GM21737 (cell line): ENCODE data around the gene SLC25A34.

Source experiments
- ATAC-seq: cut with Tn5 transposase; IDR thresholded peaks from one replicate; pipeline ENCODE4 v1.9.1; 2021; ENCODE audit warnings: mild to moderate bottlenecking, moderate library complexity; ENCODE audit not compliant: unreplicated experiment

The SLC25A34 gene

DNA sequence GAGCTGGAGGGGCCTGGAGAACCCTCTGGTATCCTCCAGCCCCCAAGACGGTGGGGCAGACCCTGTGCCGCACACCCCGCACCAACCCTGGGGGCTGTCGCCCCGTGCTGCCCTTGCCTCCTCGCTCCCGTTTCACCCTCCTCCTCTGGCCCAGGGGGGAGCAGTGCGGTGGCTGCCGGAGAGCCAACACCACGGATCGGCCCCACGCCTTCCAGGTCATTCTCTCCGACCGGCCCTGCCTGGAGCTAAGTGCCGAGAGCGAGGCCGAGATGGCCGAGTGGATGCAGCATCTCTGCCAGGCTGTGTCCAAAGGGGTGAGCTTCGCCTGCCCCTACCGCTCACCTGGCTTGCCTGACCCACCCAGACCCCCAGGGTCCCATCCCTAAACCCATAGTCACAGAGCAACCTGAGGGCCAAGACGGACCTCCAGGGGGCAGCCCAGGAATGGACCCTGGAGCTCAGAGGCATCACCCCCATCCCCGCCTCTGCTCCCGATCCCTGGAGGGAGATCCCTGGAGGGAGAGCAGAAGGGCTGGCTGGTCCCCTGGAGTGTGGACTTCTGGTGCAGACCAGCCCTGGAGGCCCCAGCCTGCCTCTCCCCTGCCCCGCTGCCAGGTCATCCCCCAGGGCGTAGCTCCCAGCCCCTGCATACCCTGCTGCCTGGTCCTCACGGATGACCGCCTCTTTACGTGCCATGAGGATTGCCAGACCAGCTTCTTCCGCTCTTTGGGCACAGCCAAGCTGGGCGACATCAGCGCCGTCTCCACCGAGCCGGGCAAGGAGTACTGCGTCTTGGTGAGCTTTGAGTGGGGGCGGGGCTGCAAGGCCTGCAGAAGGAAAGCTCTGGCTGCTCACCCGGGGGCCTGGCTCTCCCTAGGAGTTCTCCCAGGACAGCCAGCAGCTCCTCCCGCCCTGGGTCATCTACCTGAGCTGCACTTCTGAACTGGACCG, 4.0 kb upstream of the SLC25A34 start:
- ATAC-seq: no peak

DNA sequence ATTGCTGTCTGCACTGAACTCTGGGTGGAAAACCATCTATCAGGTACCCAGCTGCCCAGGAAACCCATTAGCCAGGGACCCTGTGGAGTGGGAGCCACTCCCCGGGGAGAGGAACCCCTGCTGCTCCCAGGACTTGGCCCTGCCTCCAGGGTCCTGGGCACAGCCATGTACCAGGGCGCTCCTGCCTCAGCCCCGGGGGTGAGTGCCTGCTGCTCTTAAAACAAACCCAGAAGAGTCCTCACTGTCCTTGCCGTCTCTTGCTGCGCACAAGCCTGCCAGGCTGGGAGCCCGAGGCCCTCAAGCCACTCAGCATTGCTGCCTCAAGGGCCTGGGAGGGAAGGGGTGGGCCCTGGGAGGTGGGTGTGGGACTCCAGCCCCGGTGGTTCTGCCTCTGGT, 3.4 kb upstream of the SLC25A34 start:
- ATAC-seq: no peak

DNA sequence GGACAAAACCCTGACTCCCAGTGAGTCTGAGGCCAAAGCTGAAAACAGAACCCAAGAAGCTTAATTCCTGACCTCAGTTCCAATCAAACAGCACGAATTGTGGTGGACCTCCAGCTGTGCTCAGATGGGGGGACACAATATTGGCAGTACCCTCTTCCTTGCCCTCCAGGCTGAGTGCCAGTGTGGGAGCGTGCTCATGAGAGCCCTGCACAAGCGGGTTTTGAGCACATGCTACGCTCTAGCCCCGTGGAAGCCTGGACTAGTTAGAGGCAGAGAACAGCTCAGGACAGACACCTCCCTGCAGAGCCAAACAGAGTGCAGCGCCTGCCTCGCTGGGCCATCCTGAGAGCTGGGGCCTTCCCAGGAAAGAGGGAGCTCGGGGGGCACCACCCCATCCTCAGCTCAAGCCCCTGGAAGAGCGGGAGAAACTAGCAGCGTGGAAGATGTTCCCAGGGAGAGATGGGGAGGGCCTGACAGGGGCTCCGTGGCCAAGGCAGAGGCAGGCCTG, 2.8 kb upstream of the SLC25A34 start:
- no peak for ATAC-seq

DNA sequence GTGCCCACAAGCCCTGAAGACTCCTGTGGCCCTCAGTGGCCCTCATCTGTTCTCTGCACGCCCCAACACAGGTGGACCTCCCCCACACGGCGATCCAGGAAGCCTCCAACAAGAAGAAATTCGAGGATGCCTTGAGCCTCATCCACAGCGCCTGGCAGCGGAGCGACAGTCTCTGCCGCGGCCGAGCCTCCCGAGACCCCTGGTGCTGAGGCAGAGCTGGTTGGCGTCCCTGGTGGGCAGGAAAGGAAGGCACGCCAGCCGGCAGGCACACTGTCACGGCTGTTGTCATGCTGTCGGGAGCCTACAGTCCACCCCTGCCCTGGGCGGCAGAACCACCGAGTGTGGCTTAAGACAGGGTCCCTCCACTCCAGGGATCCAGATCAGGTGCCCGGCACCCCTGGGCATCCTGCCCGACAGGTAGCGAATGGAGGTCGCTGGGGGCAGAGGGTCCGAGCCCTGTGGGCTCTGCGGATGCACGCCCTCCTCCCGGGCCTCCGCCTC, 2.3 kb upstream of the SLC25A34 start:
- no peak for ATAC-seq

DNA sequence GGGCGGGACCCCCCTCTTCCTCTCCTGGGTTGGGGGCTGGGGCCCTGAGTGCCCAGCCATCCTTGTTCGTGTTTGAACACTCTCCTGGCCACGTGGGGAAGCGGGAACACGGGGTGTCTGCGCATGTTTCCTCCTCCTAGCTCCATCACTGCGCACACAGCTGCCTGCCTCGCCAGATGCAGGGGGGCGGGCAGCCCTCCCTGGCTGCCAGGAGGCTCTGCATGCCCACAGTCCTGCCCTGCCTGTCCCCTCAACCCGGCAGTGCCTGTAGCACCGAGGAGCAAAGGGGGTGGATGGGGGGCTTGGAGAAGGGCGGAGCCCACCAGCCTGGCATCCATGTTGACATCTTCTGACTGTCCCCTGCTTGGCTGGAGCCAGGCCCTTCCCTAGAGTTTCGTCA, 1.8 kb upstream of the SLC25A34 start:
- no peak for ATAC-seq

DNA sequence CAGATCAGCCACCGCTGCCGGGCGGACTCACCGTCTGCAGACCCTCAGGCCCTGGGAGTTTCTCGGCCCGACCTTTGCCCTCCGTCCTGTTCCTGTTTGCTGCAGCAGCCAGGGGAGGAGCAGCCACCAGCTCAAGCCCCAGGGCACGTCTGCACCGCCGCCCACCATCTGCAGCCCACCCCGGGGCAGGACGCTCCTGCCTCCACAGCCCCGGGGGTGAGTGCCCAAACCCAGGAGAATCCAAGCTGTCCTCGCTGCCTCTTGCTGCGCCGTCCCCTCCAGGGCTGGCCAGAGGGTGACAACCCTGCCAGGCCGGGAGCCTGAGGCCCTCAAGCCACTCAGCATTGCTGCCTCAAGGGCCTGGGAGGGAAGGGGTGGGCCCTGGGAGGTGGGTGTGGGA, 1.2 kb upstream of the SLC25A34 start:
- no peak for ATAC-seq

DNA sequence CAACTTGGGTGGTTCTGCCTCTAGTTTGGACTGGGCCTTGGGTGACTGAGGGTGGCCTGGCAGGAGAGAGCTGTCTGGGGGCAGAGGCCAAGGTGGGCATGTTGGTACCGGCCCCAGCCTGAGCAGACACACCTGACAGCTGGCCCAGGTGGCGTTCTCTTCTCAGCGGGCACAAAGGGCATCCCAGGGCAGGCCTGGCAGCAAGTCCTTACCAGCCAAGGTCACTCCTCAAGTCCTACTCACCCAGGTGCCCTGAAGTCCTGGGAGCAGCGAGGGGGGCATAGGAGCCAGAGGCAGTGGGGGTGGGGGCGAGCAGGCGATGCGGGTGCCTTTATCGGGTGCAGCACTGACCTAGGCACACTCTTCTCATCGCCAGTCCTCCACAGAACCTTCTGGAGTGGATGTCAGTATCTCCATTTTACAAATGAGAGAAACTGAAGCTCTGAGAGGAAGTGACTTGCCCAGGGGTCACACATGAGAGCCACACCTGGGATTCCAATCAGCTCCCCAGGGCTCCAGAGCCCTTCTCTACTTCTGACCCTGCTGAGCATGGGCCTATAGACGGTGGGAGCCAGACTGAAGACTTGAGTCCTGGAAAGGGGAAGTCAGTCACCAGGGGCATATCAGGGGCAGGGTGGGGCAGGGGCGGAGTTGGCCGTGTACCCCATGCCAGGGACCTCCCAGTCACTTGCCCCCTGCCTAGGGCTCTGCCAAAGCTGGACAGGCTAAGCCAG, 587 bp upstream of the SLC25A34 start:
- no peak for ATAC-seq

DNA sequence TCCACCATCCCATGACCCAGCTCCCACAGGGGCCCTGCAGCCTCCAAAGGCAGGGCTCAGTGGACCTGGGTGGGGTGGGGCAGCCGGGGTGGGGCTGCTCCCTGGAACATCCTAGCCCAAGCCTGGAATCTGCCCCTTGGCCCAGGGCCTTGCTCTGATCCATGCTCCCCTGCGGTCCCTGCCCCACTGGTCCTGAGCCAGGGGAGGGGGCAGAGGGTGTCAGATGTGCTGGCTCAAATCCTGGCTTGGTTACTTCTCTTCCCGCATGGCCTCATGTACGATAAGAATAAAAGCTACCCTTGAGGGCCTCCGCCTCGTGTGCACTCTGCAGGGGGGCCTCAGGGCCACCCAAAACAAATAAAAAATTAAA, 819 bp downstream of the SLC25A34 start:
- ATAC-seq: no peak

DNA sequence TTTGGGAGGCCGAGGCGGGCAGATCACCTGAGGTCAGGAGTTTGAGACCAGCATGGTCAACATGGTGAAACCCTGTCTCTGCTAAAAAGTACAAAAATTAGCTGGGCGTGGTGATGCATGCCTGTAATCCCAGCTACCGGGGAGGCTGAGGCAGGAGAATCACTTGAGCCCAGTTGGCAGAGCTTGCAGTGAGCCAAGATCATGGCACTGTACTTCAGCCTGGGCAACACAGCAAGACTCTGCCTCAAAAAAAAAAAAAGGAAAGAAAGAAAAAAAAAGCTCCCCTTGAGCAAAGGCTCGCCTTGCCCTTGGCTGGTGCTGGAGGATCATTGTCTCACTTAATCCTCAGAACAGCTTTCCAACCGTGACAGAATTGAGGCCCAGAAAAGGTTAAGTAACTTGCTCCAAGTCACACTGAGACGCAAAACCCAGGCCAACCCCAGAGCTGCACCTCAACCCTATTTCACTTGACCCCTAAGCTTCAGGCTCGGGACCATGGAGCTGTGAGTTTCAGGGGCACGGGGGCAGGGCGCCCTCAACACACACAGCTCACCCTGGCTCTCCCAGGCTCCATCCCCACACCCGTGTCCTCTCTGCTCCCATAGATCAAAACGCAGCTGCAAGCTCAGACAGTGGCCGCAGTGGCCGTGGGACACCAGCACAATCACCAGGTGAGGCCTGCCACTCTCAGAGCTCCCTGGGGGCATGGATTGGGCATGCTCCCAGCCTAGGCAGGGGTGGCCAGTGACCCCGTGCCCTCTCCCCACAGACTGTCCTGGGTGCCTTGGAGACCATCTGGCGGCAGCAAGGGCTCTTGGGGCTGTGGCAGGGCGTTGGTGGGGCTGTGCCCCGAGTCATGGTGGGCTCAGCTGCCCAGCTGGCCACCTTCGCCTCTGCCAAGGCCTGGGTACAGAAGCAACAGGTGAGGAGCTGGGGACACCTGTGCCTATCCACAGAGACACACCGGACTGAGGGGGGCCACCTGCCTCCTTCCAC, 1.6 kb downstream of the SLC25A34 start:
- ATAC-seq: no peak

DNA sequence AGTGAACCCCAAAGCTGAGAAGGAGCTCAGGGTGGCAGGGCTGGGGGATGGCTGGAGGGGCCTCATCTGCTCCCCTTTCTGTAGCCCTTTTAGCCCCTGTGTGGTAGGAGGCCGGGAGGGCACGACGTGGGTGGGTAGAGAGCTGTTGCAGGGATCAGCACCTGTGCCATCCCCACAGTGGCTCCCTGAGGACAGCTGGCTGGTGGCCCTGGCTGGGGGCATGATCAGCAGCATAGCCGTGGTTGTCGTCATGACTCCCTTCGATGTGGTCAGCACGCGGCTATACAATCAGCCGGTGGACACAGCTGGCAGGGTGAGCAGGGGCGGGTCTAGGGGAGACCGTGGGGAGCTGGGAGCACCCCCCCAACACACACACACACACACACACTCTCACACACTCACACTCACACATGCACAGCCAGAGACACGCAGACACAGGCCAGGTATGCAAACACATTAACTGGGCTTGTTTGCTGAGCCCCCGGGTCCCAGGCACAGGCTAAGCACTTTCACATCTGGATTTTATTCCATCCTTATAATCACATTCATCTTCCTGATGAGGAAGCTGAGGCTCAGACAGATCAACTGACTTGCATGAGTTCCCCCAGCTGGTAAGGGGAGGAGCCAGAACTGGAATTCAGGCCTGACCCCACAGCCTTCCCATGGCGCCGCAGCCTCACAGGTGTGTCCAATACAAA, 2.5 kb downstream of the SLC25A34 start:
- ATAC-seq: no peak

DNA sequence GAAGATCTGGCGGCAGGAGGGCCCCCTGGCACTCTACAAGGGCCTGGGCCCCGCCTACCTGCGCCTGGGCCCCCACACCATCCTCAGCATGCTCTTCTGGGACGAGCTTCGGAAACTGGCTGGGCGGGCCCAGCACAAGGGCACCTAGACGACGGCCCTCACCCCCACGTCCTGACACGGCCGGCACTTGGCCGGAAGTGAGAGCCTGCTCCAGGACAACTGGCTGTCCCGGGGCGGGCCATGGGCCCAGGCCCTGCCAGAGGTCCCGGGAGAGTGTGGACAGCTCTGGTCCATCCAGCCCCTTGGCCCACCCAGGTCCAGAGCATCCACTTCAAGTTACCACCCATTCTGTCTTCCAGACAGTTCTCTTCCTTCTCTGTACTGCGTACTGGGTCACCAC, 3.2 kb downstream of the SLC25A34 start:
- no peak for ATAC-seq

DNA sequence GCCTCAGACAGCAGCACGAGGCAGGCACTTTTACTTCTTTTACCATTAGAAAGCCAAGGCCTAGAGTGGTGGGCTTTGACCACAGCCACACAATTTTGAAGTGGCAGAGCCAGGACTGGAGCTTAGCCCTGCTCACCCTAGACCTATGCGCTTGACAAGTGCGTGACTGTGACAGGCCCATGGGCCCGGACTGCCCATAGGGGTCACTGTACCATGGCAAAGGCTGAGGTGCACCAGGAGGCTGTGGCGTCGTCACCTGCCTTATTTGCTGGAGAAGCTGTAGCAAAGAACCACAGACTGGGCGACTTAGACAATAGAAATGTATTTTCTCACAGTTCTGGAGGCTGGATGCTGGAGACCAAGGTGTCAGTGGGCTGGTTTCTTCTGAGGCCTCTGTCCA, 3.7 kb downstream of the SLC25A34 start:
- no peak for ATAC-seq

DNA sequence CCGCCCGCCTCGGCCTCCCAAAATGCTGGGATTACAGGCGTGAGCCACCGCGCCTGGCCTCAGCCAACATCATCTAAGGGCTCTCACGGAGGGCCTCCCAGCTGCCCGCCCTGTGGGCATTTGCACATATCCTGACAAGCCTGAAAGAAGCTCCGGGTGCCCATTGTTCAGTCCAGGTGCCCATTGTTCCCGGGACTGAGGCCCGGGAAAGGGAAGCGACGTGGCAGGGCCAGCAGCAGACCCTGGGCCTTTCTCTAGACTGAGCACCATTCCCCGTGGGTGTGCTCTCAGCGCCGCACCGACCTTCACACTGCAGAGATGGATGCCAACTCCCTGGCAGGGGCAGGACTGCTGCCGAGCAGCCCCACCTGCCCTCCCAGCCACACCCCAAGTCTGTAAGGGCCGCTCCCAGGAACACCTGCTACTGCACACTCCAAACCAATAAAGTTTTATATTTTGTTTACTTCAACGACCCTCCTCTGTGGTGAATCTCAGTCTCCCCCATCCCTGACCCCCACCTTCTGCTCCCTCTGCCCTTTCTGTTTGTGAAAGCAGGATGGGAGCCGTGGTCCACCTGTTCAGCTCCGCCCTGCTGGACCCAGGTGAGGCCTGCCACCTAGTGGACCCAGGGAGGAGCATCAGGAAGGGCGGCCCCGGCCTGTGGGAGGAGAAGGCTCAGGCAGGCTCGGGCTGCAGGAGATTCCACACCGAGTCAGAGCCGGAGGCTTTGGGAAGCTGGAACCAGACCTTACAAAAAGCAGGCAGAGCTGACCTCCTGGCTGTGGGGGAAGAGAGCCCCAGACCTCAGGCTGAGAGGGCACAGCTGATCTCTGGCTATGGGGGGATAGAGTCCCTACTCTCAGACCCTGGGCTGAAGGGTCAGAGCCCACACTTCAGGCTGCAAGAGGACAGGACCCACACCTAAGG, 5.1 kb downstream of the SLC25A34 start:
- no peak for ATAC-seq

DNA sequence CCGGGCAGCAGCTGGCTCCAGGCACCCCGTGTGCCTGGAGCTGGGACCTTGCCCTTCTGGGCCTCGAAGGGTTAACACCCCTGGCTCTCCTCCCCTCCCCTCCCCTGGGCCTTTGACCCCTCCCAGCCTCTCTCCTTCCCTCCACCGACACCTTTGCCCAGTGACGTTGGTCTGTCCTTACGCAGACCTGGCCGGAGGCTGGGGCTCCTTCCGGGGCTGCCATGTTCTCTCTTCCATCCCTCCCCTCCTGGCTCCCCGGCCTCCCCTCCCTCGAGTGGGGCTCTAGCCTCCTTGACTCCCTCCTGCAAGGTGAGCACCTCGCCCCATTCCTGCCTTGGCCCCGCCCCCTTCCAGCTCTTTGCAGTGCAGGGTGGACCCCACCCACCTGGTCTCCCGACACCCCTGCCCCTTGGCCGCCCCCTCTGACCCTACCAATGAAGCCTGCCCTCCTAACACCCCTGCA, 6.3 kb downstream of the SLC25A34 start, which contains the start of gene TMEM82:
TSS of gene TMEM82 (plus strand) at position 161 of the 463 bp plus-strand sequence. CDS start at position 222, 61 bp downstream.
- ATAC-seq: no peak

DNA sequence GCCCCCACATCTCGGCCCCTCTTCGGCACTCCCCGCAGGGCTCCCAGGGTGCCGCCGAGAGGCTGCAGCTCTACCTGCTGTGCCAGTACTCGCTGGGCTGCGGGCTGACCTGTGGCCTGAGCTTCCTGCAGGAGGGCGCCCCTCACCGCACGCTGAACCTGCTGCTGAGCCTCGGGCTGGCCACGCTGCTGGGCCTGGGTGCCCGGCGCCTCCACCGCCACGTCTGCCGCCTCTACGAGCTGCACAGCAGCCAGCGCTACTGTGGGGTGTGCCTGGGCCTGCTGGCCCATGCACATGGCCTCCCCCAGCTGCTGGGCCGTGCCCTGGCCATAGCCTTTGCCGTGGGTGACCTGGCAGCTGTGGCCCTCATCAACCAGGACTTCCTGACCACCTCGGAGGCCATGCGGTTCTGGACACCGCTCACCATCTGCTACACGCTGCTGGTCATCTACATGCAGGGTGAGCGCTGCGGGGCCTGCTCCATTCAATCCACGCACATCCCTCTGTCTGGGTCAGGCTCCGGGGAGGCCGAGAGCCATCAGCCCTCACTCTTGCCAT, 8.1 kb downstream of the SLC25A34 start:
- no peak for ATAC-seq

DNA sequence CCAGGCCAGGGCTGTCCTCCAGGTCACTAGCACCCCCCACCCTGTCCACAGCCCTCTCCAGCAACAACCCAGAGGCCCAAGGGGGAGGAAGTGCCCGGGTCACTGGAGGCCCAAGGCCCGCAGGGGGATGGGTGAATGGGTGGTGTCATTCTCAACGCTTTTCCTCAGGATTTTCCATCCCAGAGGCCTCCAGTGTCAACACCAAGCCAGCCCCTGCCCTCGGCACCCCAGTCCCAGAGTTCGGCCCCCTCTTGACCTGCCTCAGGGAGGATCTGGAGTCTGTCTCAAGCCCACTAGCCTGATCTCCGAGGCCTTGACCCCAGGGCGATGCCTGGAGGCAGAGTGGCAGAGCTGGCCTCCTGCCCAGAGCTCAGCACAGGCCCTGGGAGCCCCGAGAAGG, 11.3 kb downstream of the SLC25A34 start:
- ATAC-seq: no peak

DNA sequence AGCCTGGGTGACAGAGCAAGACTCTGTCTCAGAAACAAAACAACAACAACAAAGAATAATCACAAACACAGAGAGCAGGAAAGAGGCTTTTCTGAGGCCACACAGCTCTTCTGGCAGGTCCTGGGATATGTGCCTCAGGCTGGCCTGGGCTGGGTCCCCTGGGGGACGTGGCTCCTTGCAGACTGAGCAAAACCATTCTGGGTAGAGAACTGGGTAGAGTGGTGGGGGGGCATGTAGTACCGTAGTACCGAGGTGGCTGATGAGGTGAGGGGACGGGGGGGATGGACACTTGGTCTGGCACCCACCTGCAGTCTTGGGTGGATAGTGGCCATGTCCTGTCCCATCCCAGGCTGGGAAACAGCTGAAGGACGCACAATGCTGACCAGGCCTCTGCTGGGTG, 12.2 kb downstream of the SLC25A34 start:
- no peak for ATAC-seq

DNA sequence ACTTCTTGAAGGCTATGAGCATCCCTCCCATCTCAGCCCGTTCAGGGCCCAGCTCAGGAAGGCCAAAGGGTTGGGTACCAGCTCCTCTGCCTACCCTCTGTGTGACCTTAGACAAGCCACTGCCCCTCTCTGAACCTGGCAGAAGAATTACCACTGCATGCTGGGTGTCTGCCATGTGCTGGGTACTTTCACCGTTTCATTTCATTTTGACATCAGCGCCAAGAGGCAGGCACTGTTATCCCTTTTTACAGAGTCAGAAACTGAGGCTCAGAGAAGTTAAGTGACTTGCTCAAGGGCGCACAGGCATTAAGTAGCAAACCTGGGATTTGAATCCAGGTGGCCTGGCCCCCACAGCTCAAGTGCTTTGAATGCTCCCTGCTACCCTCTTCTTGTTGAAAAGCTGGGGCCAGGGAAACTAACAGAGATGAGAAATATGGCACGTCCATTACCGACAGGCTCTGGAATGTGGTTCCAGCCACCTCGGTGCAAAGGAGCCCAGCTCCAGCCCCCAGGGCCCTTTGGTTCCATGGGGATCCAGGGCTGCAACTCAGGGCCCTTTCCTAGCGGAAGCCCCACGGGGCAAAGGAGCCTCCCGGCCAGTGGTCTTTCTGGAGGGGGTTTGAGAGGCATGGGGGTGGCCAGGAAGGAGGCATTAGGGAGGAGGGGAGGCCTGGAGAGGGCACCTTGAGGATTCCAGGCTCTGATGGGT, 12.8 kb downstream of the SLC25A34 start:
- no peak for ATAC-seq
